Measurements from ENCODE around the gene C1orf226. TPM values are rescaled to one million over a fixed set of nuclear protein-coding genes. Genes with fewer than 3 reads are reported as not detected.

C1orf226 gene, protein sequence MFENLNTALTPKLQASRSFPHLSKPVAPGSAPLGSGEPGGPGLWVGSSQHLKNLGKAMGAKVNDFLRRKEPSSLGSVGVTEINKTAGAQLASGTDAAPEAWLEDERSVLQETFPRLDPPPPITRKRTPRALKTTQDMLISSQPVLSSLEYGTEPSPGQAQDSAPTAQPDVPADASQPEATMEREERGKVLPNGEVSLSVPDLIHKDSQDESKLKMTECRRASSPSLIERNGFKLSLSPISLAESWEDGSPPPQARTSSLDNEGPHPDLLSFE
- 0.86 TPM for polyA plus RNA-seq (2013, experiment 1 of 2)
- polyA plus RNA-seq (2013, experiment 2 of 2), result 0.66 TPM

- H3K4ac ChIP-seq (ENCODE audit: low read depth in 1 of 2, low read length in 2 of 2), result no peak within 1 kb of the TSS
- H3K23ac ChIP-seq (ENCODE audit: low read length in 2 of 2), result no peak within 1 kb of the TSS
- no peak within 1 kb of the TSS for H3K4me2 ChIP-seq (ENCODE audit: low read length, poor library complexity, severe bottlenecking)
- no peak within 1 kb of the TSS for H3K4me3 ChIP-seq (ENCODE audit: insufficient read depth in 1 of 2, low read depth in 1 of 2, low read length in 2 of 2)
- no peak within 1 kb of the TSS for H3K14ac ChIP-seq (ENCODE audit: low read length in 2 of 2)
- H3K9me3 ChIP-seq (ENCODE audit: control insufficient read depth, low read length), result no peaks in the 10 kb centered on the region
- H2AFZ ChIP-seq (ENCODE audit: low read depth, low read length), result no peak within 1 kb of the TSS
- H3K4me1 ChIP-seq (ENCODE audit: control insufficient read depth, insufficient read depth, low read depth, low read length), result peaks cover 4% of the 10 kb centered on the region
- H2BK15ac ChIP-seq (ENCODE audit: low read depth, poor library complexity, severe bottlenecking), result no peak within 1 kb of the TSS
- no peak within 1 kb of the TSS for H4K8ac ChIP-seq (ENCODE audit: low read length)
- no peak within 1 kb of the TSS for H2BK120ac ChIP-seq (ENCODE audit: low read depth, low read length)
- H2AK5ac ChIP-seq (ENCODE audit: low read length, severe bottlenecking), result no peak within 1 kb of the TSS
- no peak within 1 kb of the TSS for H2BK12ac ChIP-seq (ENCODE audit: low read length in 2 of 2)
- H3K9ac ChIP-seq (ENCODE audit: low read length), result no peak within 1 kb of the TSS
- H4K91ac ChIP-seq (ENCODE audit: low read length), result no peak within 1 kb of the TSS
- H2BK5ac ChIP-seq (ENCODE audit: low read depth, low read length, poor library complexity, severe bottlenecking), result no peak within 1 kb of the TSS
- H3K27me3 ChIP-seq (ENCODE audit: control insufficient read depth in 1 of 2, insufficient read depth in 1 of 2, low read length in 2 of 2), result peaks cover 0 to 8% of the 10 kb centered on the region in 2 experiments
- H3K36me3 ChIP-seq (ENCODE audit: control insufficient read depth in 1 of 2, insufficient read depth in 2 of 2, low read depth in 1 of 2, low read length in 2 of 2), result peaks cover 0 to 4% of the 10 kb centered on the region in 2 experiments
- 95% methylated on average over 3 of the region's 3 CpGs for WGBS
- no peak for DNase-seq
- no peak within 1 kb of the TSS for H3K27ac ChIP-seq (ENCODE audit: low read length, poor library complexity, severe bottlenecking)
- no peaks in the 10 kb centered on the region for H3K79me1 ChIP-seq (replicated peaks; ENCODE audit: low read length, poor library complexity, severe bottlenecking)
- H3K18ac ChIP-seq (ENCODE audit: low read depth in 1 of 2, low read length in 2 of 2), result peak within 1 kb of the TSS in 1 of 2 experiments; percentile 11
Measured at GRCh38 chr1:162381383-162381782, at the start of gene C1orf226. C1orf226 (plus strand) TSS chr1:162381728; CDS start chr1:162381902, 174 bp downstream.

- no peaks in the 10 kb centered on the region for H3K9me3 ChIP-seq (ENCODE audit: control insufficient read depth, low read length)
- no peak overlapping the region for H3K23ac ChIP-seq (ENCODE audit: low read length in 2 of 2)
- no peak overlapping the region for H3K4ac ChIP-seq (ENCODE audit: low read depth in 1 of 2, low read length in 2 of 2)
- no peaks in the 10 kb centered on the region for H3K79me1 ChIP-seq (replicated peaks; ENCODE audit: low read length, poor library complexity, severe bottlenecking)
- no peak overlapping the region for H3K9ac ChIP-seq (ENCODE audit: low read length)
- H2BK12ac ChIP-seq (ENCODE audit: low read length in 2 of 2), result no peak overlapping the region
- no peak overlapping the region for H2AK5ac ChIP-seq (ENCODE audit: low read length, severe bottlenecking)
- H3K14ac ChIP-seq (ENCODE audit: low read length in 2 of 2), result no peak overlapping the region
- no peak overlapping the region for H3K4me3 ChIP-seq (ENCODE audit: insufficient read depth in 1 of 2, low read depth in 1 of 2, low read length in 2 of 2)
- no peaks in the 10 kb centered on the region for H3K4me1 ChIP-seq (ENCODE audit: control insufficient read depth, insufficient read depth, low read depth, low read length)
- no peak overlapping the region for H4K91ac ChIP-seq (ENCODE audit: low read length)
- H2BK5ac ChIP-seq (ENCODE audit: low read depth, low read length, poor library complexity, severe bottlenecking), result no peak overlapping the region
- no peak overlapping the region for H2AFZ ChIP-seq (ENCODE audit: low read depth, low read length)
- H2BK15ac ChIP-seq (ENCODE audit: low read depth, poor library complexity, severe bottlenecking), result no peak overlapping the region
- no peaks in the 10 kb centered on the region for H3K36me3 ChIP-seq (ENCODE audit: control insufficient read depth in 1 of 2, insufficient read depth in 2 of 2, low read depth in 1 of 2, low read length in 2 of 2)
- H3K27me3 ChIP-seq (ENCODE audit: control insufficient read depth in 1 of 2, insufficient read depth in 1 of 2, low read length in 2 of 2), result peaks cover 0 to 32% of the 10 kb centered on the region in 2 experiments
- no peak overlapping the region for H3K18ac ChIP-seq (ENCODE audit: low read depth in 1 of 2, low read length in 2 of 2)
- no peak overlapping the region for H4K8ac ChIP-seq (ENCODE audit: low read length)
- H3K4me2 ChIP-seq (ENCODE audit: low read length, poor library complexity, severe bottlenecking), result no peak overlapping the region
- no peak overlapping the region for H2BK120ac ChIP-seq (ENCODE audit: low read depth, low read length)
- no peak for DNase-seq
- no peak overlapping the region for H3K27ac ChIP-seq (ENCODE audit: low read length, poor library complexity, severe bottlenecking)
Measured at GRCh38 chr1:162333991-162334390, 47.5 kb upstream of the C1orf226 start.

- 95% methylated on average over 5 of the region's 5 CpGs for WGBS
- H3K27me3 ChIP-seq (ENCODE audit: control insufficient read depth in 1 of 2, insufficient read depth in 1 of 2, low read length in 2 of 2), result peaks cover 0 to 32% of the 10 kb centered on the region in 2 experiments
Measured at GRCh38 chr1:162335126-162335525, 46.4 kb upstream of the C1orf226 start.

GRCh38 chr1:162336621-162337285 lies 44.8 kb upstream of the C1orf226 start:
- Histone ChIP-seq H3K36me3 (ENCODE audit: control insufficient read depth in 1 of 2, insufficient read depth in 2 of 2, low read depth in 1 of 2, low read length in 2 of 2) (no peaks in the 10 kb centered on the region), H2BK12ac (ENCODE audit: low read length in 2 of 2) (no peak overlapping the region), H2AK5ac (ENCODE audit: low read length, severe bottlenecking) (no peak overlapping the region), H3K14ac (ENCODE audit: low read length in 2 of 2) (no peak overlapping the region), H3K9ac (ENCODE audit: low read length) (no peak overlapping the region), H3K4me3 (ENCODE audit: insufficient read depth in 1 of 2, low read depth in 1 of 2, low read length in 2 of 2) (no peak overlapping the region), H2AFZ (ENCODE audit: low read depth, low read length) (no peak overlapping the region), H2BK120ac (ENCODE audit: low read depth, low read length) (no peak overlapping the region), H3K23ac (ENCODE audit: low read length in 2 of 2) (no peak overlapping the region), H3K4me1 (ENCODE audit: control insufficient read depth, insufficient read depth, low read depth, low read length) (no peaks in the 10 kb centered on the region), H2BK15ac (ENCODE audit: low read depth, poor library complexity, severe bottlenecking) (no peak overlapping the region), H3K4me2 (ENCODE audit: low read length, poor library complexity, severe bottlenecking) (no peak overlapping the region), H2BK5ac (ENCODE audit: low read depth, low read length, poor library complexity, severe bottlenecking) (no peak overlapping the region), H4K91ac (ENCODE audit: low read length) (no peak overlapping the region), H3K79me1 (replicated peaks; ENCODE audit: low read length, poor library complexity, severe bottlenecking) (no peaks in the 10 kb centered on the region), H3K27ac (ENCODE audit: low read length, poor library complexity, severe bottlenecking) (no peak overlapping the region), H4K8ac (ENCODE audit: low read length) (no peak overlapping the region), H3K9me3 (ENCODE audit: control insufficient read depth, low read length) (no peaks in the 10 kb centered on the region), H3K27me3 (ENCODE audit: control insufficient read depth in 1 of 2, insufficient read depth in 1 of 2, low read length in 2 of 2) (peaks cover 0 to 27% of the 10 kb centered on the region in 2 experiments), H3K4ac (ENCODE audit: low read depth in 1 of 2, low read length in 2 of 2) (no peak overlapping the region), H3K18ac (ENCODE audit: low read depth in 1 of 2, low read length in 2 of 2) (no peak overlapping the region)
- no peak for DNase-seq
- WGBS, result 89% methylated on average over 6 of the region's 7 CpGs

More at GRCh38 chr1:162335126-162335525, 46.4 kb upstream of the C1orf226 start:
- DNase-seq, result no peak
- Histone ChIP-seq H4K8ac (ENCODE audit: low read length) (no peak overlapping the region), H4K91ac (ENCODE audit: low read length) (no peak overlapping the region), H3K79me1 (replicated peaks; ENCODE audit: low read length, poor library complexity, severe bottlenecking) (no peaks in the 10 kb centered on the region), H2BK12ac (ENCODE audit: low read length in 2 of 2) (no peak overlapping the region), H3K36me3 (ENCODE audit: control insufficient read depth in 1 of 2, insufficient read depth in 2 of 2, low read depth in 1 of 2, low read length in 2 of 2) (no peaks in the 10 kb centered on the region), H3K9ac (ENCODE audit: low read length) (no peak overlapping the region), H3K9me3 (ENCODE audit: control insufficient read depth, low read length) (no peaks in the 10 kb centered on the region), H2BK120ac (ENCODE audit: low read depth, low read length) (no peak overlapping the region), H3K23ac (ENCODE audit: low read length in 2 of 2) (no peak overlapping the region), H2AFZ (ENCODE audit: low read depth, low read length) (no peak overlapping the region), H3K4me1 (ENCODE audit: control insufficient read depth, insufficient read depth, low read depth, low read length) (no peaks in the 10 kb centered on the region), H3K18ac (ENCODE audit: low read depth in 1 of 2, low read length in 2 of 2) (no peak overlapping the region), H3K4ac (ENCODE audit: low read depth in 1 of 2, low read length in 2 of 2) (no peak overlapping the region), H3K27ac (ENCODE audit: low read length, poor library complexity, severe bottlenecking) (no peak overlapping the region), H3K14ac (ENCODE audit: low read length in 2 of 2) (no peak overlapping the region), H3K4me2 (ENCODE audit: low read length, poor library complexity, severe bottlenecking) (no peak overlapping the region), H2AK5ac (ENCODE audit: low read length, severe bottlenecking) (no peak overlapping the region), H2BK15ac (ENCODE audit: low read depth, poor library complexity, severe bottlenecking) (no peak overlapping the region), H3K4me3 (ENCODE audit: insufficient read depth in 1 of 2, low read depth in 1 of 2, low read length in 2 of 2) (no peak overlapping the region), H2BK5ac (ENCODE audit: low read depth, low read length, poor library complexity, severe bottlenecking) (no peak overlapping the region)
